ENCODE results near the gene NONO. TPM values are rescaled to one million over a fixed set of nuclear protein-coding genes. Genes with fewer than 3 reads are reported as not detected.

Gene NONO
- polyA plus RNA-seq, 1 of the 3 experiments (the other 2 are of a cell fraction): 288 TPM

DNA sequence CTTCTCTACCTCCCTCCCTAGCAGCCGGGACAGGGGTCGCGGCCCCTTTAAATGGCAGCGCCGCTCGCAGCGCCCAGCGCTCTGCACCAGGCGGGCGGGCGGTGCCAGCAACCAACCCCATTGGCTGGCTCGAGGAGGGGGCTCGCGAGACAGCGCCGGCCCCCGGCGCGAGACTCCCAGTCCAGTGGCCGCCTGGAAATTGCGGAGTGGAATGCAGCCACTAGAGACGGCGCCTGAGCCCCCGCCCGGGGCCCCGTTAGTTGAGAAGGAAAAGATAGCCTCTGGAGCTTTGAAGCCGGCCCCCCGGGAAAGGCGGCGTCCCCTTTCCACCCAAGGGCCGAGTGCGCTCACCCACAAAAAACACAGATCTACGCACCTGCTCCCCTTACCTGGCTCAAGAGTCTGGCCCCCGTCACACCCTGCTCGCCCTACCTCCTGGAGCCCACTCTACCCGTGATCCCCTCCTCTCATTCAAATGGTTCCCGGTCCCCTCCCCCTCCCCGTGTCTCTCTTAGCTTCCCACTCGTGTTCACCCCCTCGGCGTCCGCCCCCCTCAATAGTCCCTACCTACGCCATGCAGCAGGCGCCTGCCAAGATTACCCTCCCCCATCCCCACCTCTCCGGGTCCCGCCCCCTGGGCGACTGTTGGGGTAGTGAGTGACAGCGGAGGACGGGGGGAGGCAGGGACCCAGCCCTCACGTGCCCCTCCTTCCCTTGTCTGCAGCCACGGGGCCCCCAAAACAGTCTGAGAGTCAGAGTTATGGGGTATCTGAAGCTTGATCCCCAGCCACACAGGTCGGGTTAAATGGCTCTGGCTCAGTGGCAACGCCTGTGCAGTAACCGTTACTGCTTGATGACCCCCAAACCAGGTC, 29.1 kb upstream of the NONO start, which contains the start of gene ZMYM3 (continued):
- TF ChIP-seq GABPA (IDR thresholded peaks at IDR 0.05; ENCODE audit: low read depth) (no peak), EP300 (IDR thresholded peaks at IDR 0.05; ENCODE audit: borderline replicate concordance in 1 of 2, low read depth in 1 of 2, low read length in 1 of 2) (no peak), SIN3A (IDR thresholded peaks at IDR 0.05; ENCODE audit: borderline replicate concordance, low read depth, low read length) (peak; percentile 66; the same call in 1 of the 2 replicates), MXI1 (IDR thresholded peaks at IDR 0.05; ENCODE audit: low read depth, low read length) (no peak)

DNA sequence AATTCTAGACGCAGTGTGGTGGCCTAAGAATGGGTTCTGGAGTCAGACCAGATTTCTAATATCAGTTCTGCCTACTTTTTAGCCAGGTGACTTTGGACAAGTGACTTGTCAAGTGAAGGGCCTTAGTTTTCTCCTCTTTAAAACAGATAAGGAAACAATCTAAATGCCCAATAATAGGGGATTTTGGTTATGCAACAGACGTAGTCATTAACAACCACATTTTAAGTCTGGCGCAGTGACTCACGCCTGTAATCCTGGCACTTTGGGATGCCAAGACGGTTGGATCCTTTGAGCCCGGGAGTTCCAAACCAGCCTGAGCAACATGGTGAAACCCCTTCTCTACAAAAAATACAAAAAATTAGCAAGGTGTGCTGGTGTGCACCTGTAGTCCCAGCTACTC, 27.4 kb upstream of the NONO start:
- Histone ChIP-seq H3K4me2 (peak overlapping the region; percentile 96; the same call in 1 of the 2 replicates), H3F3A (replicated peaks; ENCODE audit: insufficient read depth) (peaks cover 6% of the 10 kb centered on the region), H3K4me1 (ENCODE audit: control insufficient read depth in 1 of 2, insufficient read depth in 2 of 2, low read depth in 1 of 2, low read length in 1 of 2) (peaks cover 9 to 12% of the 10 kb centered on the region in 2 experiments; a peak in 2 of 4 replicates), H3K79me2 (ENCODE audit: insufficient read depth) (peaks cover 16% of the 10 kb centered on the region), H4K20me1 (ENCODE audit: insufficient read depth) (no peaks in the 10 kb centered on the region), H3K9ac (no peak overlapping the region), H3K9me2 (no peaks in the 10 kb centered on the region), H3K36me3 (replicated peaks in 1 of 2; ENCODE audit: control insufficient read depth in 1 of 2, insufficient read depth in 2 of 2, low read length in 1 of 2) (no peaks in the 10 kb centered on the region), H3K27me3 (ENCODE audit: insufficient read depth) (peaks cover 2% of the 10 kb centered on the region; the same call in 1 of the 2 replicates), H2AFZ (ENCODE audit: low read depth) (0 out of 2 replicates have a peak overlapping the region, but pooled peaks have one; percentile 32), H3K9me3 (no peaks in the 10 kb centered on the region), H3K27ac (ENCODE audit: low read depth in 2 of 2, low read length in 1 of 2) (no peak overlapping the region; a peak in 1 of 4 replicates), H3K4me3 (ENCODE audit: low read depth in 2 of 2, low read length in 1 of 2) (no peak overlapping the region)
- CTCF ChIA-PET: no interaction called here
- no peak for DNase-seq
- TF ChIP-seq FOXJ3 (CRISPR knock-in tag; IDR thresholded peaks at IDR 0.05) (no peak), FOXM1 (IDR thresholded peaks at IDR 0.05; ENCODE audit: low read depth) (no peak), RFX5 (IDR thresholded peaks at IDR 0.05; ENCODE audit: low read length) (no peak), EP300 (IDR thresholded peaks at IDR 0.05; ENCODE audit: borderline replicate concordance in 1 of 2, low read depth in 1 of 2, low read length in 1 of 2) (no peak), JUND (IDR thresholded peaks at IDR 0.05) (no peak), GABPA (IDR thresholded peaks at IDR 0.05; ENCODE audit: low read depth) (no peak), TCF12 (IDR thresholded peaks at IDR 0.05) (no peak), TEAD4 (IDR thresholded peaks at IDR 0.05; ENCODE audit: borderline replicate concordance, insufficient read depth) (no peak)
- TF ChIP-seq, protein P1, sequence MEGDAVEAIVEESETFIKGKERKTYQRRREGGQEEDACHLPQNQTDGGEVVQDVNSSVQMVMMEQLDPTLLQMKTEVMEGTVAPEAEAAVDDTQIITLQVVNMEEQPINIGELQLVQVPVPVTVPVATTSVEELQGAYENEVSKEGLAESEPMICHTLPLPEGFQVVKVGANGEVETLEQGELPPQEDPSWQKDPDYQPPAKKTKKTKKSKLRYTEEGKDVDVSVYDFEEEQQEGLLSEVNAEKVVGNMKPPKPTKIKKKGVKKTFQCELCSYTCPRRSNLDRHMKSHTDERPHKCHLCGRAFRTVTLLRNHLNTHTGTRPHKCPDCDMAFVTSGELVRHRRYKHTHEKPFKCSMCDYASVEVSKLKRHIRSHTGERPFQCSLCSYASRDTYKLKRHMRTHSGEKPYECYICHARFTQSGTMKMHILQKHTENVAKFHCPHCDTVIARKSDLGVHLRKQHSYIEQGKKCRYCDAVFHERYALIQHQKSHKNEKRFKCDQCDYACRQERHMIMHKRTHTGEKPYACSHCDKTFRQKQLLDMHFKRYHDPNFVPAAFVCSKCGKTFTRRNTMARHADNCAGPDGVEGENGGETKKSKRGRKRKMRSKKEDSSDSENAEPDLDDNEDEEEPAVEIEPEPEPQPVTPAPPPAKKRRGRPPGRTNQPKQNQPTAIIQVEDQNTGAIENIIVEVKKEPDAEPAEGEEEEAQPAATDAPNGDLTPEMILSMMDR (IDR thresholded peaks at IDR 0.05): no peak
- TF ChIP-seq, protein P2, sequence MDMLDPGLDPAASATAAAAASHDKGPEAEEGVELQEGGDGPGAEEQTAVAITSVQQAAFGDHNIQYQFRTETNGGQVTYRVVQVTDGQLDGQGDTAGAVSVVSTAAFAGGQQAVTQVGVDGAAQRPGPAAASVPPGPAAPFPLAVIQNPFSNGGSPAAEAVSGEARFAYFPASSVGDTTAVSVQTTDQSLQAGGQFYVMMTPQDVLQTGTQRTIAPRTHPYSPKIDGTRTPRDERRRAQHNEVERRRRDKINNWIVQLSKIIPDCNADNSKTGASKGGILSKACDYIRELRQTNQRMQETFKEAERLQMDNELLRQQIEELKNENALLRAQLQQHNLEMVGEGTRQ (IDR thresholded peaks at IDR 0.05; ENCODE audit: borderline replicate concordance, low read depth, low read length): no peak
- TF ChIP-seq, protein P3, sequence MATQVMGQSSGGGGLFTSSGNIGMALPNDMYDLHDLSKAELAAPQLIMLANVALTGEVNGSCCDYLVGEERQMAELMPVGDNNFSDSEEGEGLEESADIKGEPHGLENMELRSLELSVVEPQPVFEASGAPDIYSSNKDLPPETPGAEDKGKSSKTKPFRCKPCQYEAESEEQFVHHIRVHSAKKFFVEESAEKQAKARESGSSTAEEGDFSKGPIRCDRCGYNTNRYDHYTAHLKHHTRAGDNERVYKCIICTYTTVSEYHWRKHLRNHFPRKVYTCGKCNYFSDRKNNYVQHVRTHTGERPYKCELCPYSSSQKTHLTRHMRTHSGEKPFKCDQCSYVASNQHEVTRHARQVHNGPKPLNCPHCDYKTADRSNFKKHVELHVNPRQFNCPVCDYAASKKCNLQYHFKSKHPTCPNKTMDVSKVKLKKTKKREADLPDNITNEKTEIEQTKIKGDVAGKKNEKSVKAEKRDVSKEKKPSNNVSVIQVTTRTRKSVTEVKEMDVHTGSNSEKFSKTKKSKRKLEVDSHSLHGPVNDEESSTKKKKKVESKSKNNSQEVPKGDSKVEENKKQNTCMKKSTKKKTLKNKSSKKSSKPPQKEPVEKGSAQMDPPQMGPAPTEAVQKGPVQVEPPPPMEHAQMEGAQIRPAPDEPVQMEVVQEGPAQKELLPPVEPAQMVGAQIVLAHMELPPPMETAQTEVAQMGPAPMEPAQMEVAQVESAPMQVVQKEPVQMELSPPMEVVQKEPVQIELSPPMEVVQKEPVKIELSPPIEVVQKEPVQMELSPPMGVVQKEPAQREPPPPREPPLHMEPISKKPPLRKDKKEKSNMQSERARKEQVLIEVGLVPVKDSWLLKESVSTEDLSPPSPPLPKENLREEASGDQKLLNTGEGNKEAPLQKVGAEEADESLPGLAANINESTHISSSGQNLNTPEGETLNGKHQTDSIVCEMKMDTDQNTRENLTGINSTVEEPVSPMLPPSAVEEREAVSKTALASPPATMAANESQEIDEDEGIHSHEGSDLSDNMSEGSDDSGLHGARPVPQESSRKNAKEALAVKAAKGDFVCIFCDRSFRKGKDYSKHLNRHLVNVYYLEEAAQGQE (IDR thresholded peaks at IDR 0.05; ENCODE audit: low read depth, low read length): no peak
- TF ChIP-seq, protein P4, sequence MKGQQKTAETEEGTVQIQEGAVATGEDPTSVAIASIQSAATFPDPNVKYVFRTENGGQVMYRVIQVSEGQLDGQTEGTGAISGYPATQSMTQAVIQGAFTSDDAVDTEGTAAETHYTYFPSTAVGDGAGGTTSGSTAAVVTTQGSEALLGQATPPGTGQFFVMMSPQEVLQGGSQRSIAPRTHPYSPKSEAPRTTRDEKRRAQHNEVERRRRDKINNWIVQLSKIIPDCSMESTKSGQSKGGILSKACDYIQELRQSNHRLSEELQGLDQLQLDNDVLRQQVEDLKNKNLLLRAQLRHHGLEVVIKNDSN (IDR thresholded peaks at IDR 0.05; ENCODE audit: borderline replicate concordance, low read depth): no peak
- POLR2A ChIA-PET: no interaction called here
- 58% methylated on average over 6 of the region's 6 CpGs for WGBS (ENCODE audit: low lambda C conversion rate)

Data from SK-N-SH (cell line).